Heart left ventricle (tissue), 16 donors: ENCODE results near the gene CCDC8. TPM values are rescaled to one million over a fixed set of nuclear protein-coding genes. Genes with fewer than 3 reads are reported as not detected.
A peak's percentile ranks its signal among the peaks of the same experiment; 100 is the strongest.

Experiments used
- ATAC-seq, 4 donors: fragments of 200-7000 bp; cut with Tn5 transposase; one replicate each; pipeline ENCODE4 v1.9.1; 2020 to 2022; ENCODE audit warnings: moderate library complexity in 4 of 4, mild to moderate bottlenecking in 3 of 4, moderate number of reproducible peaks in 1 of 4
- DNase-seq, 5 donors: peaks; one replicate each; pipeline ENCODE4 v3.0.0-alpha.2; 2020
- H3K27ac ChIP-seq, 12 donors: fragments of 200-600 bp; sonication (generic) in 4 of 12; one replicate each; pipeline versions ENCODE4 v1.5.0 to v1.8.0; 2016 to 2022; ENCODE audit warnings: mild to moderate bottlenecking in 2 of 12
- H3K27me3 ChIP-seq, 9 donors: fragments of 200-600 bp; sonication (generic) in 2 of 9; one replicate each; pipeline versions ENCODE4 v1.5.1 to v1.8.0; 2016 to 2022; ENCODE audit warnings: mild to moderate bottlenecking in 3 of 9
- H3K36me3 ChIP-seq, 9 donors: fragments of 200-600 bp; sonication (generic) in 2 of 9; one replicate each; pipeline versions ENCODE4 v1.5.0 to v1.8.0; 2018 to 2022; ENCODE audit warnings: mild to moderate bottlenecking in 2 of 9
- H3K4me1 ChIP-seq, 12 donors: fragments of 200-600 bp; sonication (generic) in 4 of 12; one replicate each; pipeline versions ENCODE4 v1.5.0 to v1.8.0; 2016 to 2022; ENCODE audit warnings: mild to moderate bottlenecking in 3 of 12
- H3K4me3 ChIP-seq, 12 donors: fragments of 200-600 bp; sonication (generic) in 4 of 12; one replicate each; pipeline versions ENCODE4 v1.5.0 to v1.8.0; 2017 to 2022; ENCODE audit warnings: mild to moderate bottlenecking in 9 of 12, moderate library complexity in 4 of 12
- H3K9me3 ChIP-seq, 12 donors: fragments of 200-600 bp; sonication (generic) in 4 of 12; one replicate each; pipeline versions ENCODE4 v1.5.0 to v1.8.0; 2016 to 2022; ENCODE audit warnings: mild to moderate bottlenecking in 1 of 12
- CTCF ChIP-seq, 12 donors: fragments of 200-600 bp; sonication (generic) in 4 of 12; IDR thresholded peaks; one replicate each; pipeline versions ENCODE4 v1.5.0 to v1.8.0; 2018 to 2022; ENCODE audit warnings: antibody characterized with exemption in 12 of 12, mild to moderate bottlenecking in 5 of 12
- POLR2A ChIP-seq, 2 donors: fragments of 450-650 bp; IDR thresholded peaks; one replicate each; pipeline ENCODE4 v1.6.1; 2017; ENCODE audit warnings: antibody characterized with exemption in 2 of 2, mild to moderate bottlenecking in 2 of 2, moderate library complexity in 2 of 2
- WGBS, 4 donors: extraction: QIAGEN DNeasy Blood & Tissue Kit in 2 of 4; methylation state at CpG; one replicate each; pipeline versions ENCODE4 v1.1.5 to v1.1.7; 2013 to 2018; 5-methylcytosine and 5-hydroxymethylcytosine counted together
- intact Hi-C, 10 donors: fragments of 100-400 bp; cut with DNase I; formaldehyde crosslinking; loops; one replicate each; pipeline versions ENCODE4 v1.11.1 to v1.14.2; 2022
- polyA plus RNA-seq, 2 donors: library from polyadenylated mRNA; stranded (reverse); fragments of 200-250 nt; gene quantifications; one replicate each; pipeline ENCODE4 v1.2.3, GENCODE V29; 2013
- total RNA-seq, 9 donors: library from RNA; depleted of rRNA in 2 of 9; stranded (reverse); fragments of >200 nt in 2 of 9; fragmentation: NEBNext Ultra II Directional in 3 of 9; extraction: Animal tissue kit (Norgen Biotek cat#: 25700) in 3 of 9; gene quantifications; one replicate each; pipeline versions ENCODE4 v1.1.0 to v1.2.4, GENCODE V29; 2016 to 2023
- donor health status: ischemic (EF 13 %, LVEDD 7.1; RV severe dilation, severe dysfunction).
- donor health status: healthy with polysubstance abuse.
- donor health status: DM: no; HTN: yes; CAD: no.
- donor health status: DM: no; HTN: no; CAD: no.
- donor health status: ischemic (EF 25% LVEDD 6.9; RV normal size, moderate dysfunction).
- donor health status: ischemic (EF 25% LVEDD 5.7; RV mildly dilated, moderate dysfunction).
- donor health status: healthy.
- donor health status: DM: yes; HTN: yes; CAD: no.
- donor health status: ischemic (EF 35%, LVEDD 5.7; RV mildly dilated, moderate dysfunction).
- donor health status: nonischemic (EF 11% LVEDD 7.7; RV severe dilation, severe dysfunction).
- donor health status: DM: yes; HTN: yes; CAD: no.
- donor health status: PGD.
- donor health status: ischemic (EF 29% LVEDD 5.4; RV normal size, mild dysfunction).
- donor health status: nonischemic (EF 23%, LVEDD 6.1; RV moderate dilation, normal function).

CCDC8 gene
- total and polyA plus RNA-seq, 11 donors, result 13.6 to 30.6 (median 23.9) TPM

GRCh38 chr19:46426506-46427162 is 13.3 kb upstream of the CCDC8 start:
- intact Hi-C loops, result loop anchor here in 1 of 10 donors (2.0 kb wide), 1 partner anchor 44 kb away; the partner anchor contains the start of gene PNMA8A
- peaks cover 0 to 44% (median 0%) of the 10 kb centered on the region in 9 donors for H3K27me3 ChIP-seq
- 2 to 7% (median 2%) methylated on average over 21 to 32 of the region's 32 CpGs for WGBS, 4 donors
- H3K27ac ChIP-seq, result peak overlapping the region in 6 of 12 donors; percentile 5 to 67 (median 34)
- H3K9me3 ChIP-seq, result no peaks in the 10 kb centered on the region
- H3K4me3 ChIP-seq, result peak overlapping the region; percentile 26 to 66 (median 52)
- peak in 4 of 5 donors; percentile 79 to 85 (median 84) for DNase-seq
- no peaks in the 10 kb centered on the region for H3K36me3 ChIP-seq
- peak; percentile 61 to 90 (median 82) for ATAC-seq
- peaks cover 0 to 21% (median 9%) of the 10 kb centered on the region in 12 donors for H3K4me1 ChIP-seq
- TF ChIP-seq CTCF (IDR thresholded peaks at IDR 0.05), result no peak
- TF ChIP-seq POLR2A (IDR thresholded peaks at IDR 0.05), result no peak

GRCh38 chr19:46426035-46426505 is 12.7 kb upstream of the CCDC8 start:
- H3K27me3 ChIP-seq, result peaks cover 0 to 44% (median 0%) of the 10 kb centered on the region in 9 donors
- H3K27ac ChIP-seq, result peak overlapping the region in 5 of 12 donors; percentile 31 to 67 (median 35)
- DNase-seq, result no peak

GRCh38 chr19:46423188-46423587 is 9.8 kb upstream of the CCDC8 start:
- H3K36me3 ChIP-seq, result no peaks in the 10 kb centered on the region
- 56 to 74% (median 65%) methylated on average over 5 of the region's 5 CpGs for WGBS, 4 donors
- no peak for TF ChIP-seq POLR2A (IDR thresholded peaks at IDR 0.05)
- no peak for TF ChIP-seq CTCF (IDR thresholded peaks at IDR 0.05)
- intact Hi-C loops, result loop anchor here in 1 of 10 donors (5.0 kb wide), 1 partner anchor 44 kb away; no protein-coding TSS in a partner anchor
- H3K27ac ChIP-seq, result no peak overlapping the region
- ATAC-seq (no peak), DNase-seq (no peak)
- peaks cover 0 to 14% (median under 1%) of the 10 kb centered on the region in 12 donors for H3K4me1 ChIP-seq
- peaks cover 0 to 33% (median 0%) of the 10 kb centered on the region in 9 donors for H3K27me3 ChIP-seq
- no peak overlapping the region for H3K4me3 ChIP-seq
- no peaks in the 10 kb centered on the region for H3K9me3 ChIP-seq

More at GRCh38 chr19:46426035-46426505, 12.7 kb upstream of the CCDC8 start:
- WGBS, 4 donors, result 3 to 18% (median 10%) methylated on average over 10 of the region's 10 CpGs
- Histone ChIP-seq H3K4me3 (peak overlapping the region; percentile 26 to 66 (median 52)), H3K4me1 (peaks cover 0 to 21% (median 9%) of the 10 kb centered on the region in 12 donors), H3K9me3 (no peaks in the 10 kb centered on the region), H3K36me3 (no peaks in the 10 kb centered on the region)
- TF ChIP-seq POLR2A (IDR thresholded peaks at IDR 0.05), result no peak
- TF ChIP-seq CTCF (IDR thresholded peaks at IDR 0.05), result no peak
- intact Hi-C loops, result loop anchor here in 1 of 10 donors (2.0 kb wide), 1 partner anchor 45 kb away; the partner anchor contains the start of gene PNMA8A
- ATAC-seq, result peak in 2 of 4 donors; percentile 15 to 18

GRCh38 chr19:46422344-46422743 is 9.0 kb upstream of the CCDC8 start:
- WGBS, 4 donors, result 77 to 82% (median 81%) methylated on average over 1 to 2 of the region's 2 CpGs
- DNase-seq, result no peak
- intact Hi-C loops, result loop anchor here in 1 of 10 donors (5.0 kb wide), 1 partner anchor 45 kb away; no protein-coding TSS in a partner anchor

More at GRCh38 chr19:46422344-46422743, 9.0 kb upstream of the CCDC8 start:
- no peak for ATAC-seq
- no peak overlapping the region for H3K4me3 ChIP-seq
- no peaks in the 10 kb centered on the region for H3K9me3 ChIP-seq
- H3K4me1 ChIP-seq, result peaks cover 0 to 14% (median 0%) of the 10 kb centered on the region in 12 donors
- no peak overlapping the region for H3K27ac ChIP-seq
- H3K27me3 ChIP-seq, result peaks cover 0 to 24% (median 0%) of the 10 kb centered on the region in 9 donors
- H3K36me3 ChIP-seq, result no peaks in the 10 kb centered on the region
- no peak for TF ChIP-seq CTCF (IDR thresholded peaks at IDR 0.05)
- no peak for TF ChIP-seq POLR2A (IDR thresholded peaks at IDR 0.05)
